GM19452 (cell line): Measurements from ENCODE around the gene AFMID.

Source experiments
- ATAC-seq: cut with Tn5 transposase; IDR thresholded peaks from one replicate; pipeline ENCODE4 v1.9.1; 2021; ENCODE audit not compliant: unreplicated experiment

AFMID gene

DNA sequence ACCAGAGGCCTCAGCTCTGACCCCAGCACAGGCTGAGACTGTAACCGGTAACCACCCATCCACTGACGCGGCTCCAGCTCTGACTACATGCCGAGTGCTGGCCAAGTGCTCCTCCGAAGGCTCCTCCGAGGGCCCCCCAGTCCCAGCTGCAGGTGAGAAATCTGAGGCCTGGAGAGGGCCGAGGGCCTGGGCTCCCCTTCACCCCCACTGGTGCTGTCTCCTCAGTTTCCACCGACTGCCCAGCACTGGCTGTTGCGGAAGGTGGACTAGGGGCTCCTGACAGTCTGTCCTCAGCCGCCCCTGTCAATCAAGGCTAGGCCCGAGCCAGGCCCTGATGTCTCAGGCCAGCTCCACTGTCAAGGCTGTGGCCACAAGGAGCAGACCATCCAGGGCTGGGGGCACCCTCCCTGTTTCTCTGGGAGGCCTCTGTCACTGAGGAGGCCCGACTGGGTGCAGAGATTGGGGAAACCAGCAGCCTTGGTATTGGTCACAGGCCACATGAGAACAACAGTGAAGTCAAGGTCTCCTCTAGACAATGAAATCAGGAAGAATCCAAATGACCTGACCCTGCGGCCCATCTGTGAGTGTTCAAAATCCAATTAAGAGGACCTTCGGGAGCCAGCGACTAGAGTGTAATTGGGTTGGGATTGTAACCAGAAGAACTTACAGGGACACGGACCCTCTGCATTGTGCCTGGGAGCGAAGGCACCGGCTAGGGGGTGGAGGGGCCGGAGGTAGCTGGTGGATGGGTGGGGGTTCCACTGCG is 49.4 kb downstream of the AFMID start:
- ATAC-seq = no peak

DNA sequence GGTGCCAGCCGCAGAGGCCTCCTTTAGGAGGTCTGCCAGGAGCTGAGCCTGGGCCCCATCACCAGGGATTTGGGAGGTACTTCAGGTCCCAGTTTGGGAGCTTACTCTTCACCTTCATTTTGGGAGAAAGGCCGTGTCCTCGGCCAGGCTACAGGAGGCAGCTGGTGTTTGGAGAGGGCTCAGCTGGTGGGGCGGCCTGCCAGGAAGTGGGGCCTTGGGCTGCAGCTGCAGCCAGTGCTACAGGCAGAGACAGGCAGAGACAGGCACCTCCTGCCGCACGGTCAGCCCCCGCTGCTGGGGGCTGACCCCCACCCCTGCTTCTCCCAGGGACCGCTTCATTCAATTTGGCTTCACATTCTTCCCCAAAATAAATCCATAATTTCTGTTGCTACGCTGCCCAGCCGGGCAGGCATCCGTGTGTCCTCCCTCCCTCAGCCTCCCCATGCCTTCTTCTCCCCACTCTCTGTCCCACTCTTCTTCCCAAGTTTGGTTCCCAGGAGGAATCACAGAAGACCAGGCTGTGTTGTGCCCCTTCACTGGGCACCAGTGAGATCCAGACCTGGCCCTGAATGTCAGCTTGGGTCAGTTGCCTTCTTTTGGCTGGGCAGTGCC is 50.3 kb downstream of the AFMID start:
- no peak for ATAC-seq

DNA sequence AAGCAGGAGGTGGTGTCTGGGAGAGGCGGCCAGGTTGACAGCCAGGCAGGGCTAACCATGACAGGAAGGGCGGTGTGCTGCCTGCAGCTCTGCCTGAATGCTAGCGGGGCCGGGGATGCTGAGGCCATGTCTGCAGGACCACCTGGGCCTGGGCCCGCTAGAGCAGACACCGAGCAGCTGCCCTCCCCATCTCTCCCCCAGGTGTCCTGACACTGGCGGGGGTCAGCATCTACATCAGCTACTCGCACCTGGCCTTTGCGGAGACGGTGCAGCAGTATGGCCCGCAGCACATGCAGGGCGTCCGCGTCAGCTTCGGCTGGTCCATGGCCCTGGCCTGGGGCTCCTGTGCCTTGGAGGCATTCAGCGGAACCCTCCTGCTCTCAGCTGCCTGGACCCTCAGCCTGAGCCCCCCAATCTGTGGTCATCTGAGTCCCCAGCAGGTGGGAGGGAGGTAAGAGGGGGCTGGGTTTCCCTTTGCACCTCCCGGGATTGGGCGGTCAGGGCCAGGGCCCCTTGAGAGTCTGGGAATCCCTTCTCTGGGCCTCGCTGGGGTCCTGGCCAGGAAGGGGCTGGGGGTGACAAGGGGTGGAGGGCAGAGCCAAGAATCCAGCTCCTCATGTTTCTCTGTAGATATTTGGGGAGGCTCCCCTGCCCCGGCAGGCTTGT is 51.8 kb downstream of the AFMID start:
- no peak for ATAC-seq

DNA sequence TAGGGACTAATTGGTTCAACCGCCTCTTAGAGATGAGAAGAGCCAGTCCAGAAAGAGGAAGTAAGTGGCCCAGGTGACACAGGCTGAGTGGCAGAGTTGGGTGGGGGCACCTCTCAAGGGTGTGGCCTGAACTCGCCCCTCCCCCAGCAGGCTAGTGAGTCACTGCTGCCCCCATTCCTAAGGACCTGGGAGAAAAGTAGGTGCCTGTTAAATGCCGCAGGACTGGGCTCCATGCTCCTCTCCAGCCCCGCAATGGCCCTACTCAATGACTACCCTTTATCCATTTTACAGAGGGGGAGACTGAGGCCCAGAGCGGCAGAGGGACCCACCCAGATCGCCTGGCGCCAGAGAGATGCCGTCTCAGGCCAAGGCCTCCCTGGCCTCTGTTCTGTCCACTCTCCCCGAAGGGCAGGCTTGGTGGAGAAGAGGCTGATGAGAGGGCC is 52.3 kb downstream of the AFMID start:
- ATAC-seq = no peak

DNA sequence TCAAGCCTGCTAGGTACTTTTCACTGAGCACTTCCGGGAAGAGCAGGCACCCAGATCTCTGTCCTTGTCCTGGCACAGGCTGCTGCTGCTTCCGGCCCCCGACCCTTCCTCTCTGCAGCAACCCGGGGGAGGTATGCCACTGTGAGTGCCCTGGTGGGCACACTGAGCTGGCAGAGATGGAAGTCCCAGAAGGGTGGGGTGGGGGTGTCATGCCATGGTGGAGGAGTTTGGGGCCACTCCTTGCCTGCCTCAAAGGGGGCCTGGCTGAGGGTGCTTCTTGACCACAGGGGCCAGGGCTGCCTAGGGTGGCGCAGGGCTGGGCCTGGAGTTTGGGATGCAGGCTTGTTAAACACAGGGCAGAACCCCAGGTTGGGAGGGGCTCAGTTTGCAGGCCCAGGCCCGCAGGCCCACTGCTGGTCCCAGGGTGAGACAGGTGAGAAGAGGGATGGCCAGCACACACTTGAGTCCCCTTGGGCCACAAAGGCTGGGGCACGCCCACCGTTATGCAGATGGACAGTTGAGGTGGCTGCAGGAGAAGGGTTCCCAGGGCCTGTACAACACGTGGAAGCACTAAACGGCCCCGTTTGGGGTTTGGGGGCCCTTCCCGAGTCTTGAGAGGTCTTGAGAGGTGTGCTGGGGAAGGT is 53.0 kb downstream of the AFMID start:
- ATAC-seq = no peak

- ATAC-seq = no peak
Measured at GRCh38 chr17:78240839-78241238, 53.7 kb downstream of the AFMID start.

DNA sequence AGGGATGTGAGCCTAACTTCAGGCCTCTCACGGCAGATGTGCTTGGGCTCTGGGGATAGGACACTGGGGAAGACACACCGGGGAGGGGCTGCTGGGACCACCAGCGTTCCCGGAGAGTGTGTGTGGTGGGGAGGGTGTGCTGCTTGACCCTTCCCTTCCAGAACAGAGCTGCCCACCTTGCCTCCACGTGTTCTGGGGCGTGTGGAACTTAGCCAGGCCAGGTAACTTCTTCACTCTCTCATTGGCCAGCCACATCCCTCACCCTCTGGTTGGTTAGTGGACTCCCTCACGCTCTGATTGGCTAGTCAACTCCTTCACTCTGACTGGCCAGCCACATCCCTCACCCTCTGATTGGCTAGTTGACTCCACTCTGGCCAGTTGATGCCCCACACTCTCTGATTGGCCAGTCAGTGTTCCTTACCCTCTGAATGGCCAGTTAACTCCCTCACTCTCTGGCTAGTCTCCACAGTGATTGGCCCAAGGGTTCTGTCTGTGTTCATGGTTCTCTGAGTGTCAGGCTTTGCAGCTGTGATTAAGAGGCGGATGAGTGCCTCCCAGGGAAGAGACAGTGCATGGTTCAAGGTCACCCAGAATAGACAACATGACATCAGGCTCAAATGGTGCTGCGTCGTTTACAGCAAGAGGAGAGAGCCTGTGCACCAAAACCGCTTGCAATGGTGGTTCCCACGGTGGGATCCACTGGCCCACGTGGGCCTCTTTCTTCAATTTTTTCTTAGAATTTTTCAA is 54.3 kb downstream of the AFMID start:
- ATAC-seq = no peak

DNA sequence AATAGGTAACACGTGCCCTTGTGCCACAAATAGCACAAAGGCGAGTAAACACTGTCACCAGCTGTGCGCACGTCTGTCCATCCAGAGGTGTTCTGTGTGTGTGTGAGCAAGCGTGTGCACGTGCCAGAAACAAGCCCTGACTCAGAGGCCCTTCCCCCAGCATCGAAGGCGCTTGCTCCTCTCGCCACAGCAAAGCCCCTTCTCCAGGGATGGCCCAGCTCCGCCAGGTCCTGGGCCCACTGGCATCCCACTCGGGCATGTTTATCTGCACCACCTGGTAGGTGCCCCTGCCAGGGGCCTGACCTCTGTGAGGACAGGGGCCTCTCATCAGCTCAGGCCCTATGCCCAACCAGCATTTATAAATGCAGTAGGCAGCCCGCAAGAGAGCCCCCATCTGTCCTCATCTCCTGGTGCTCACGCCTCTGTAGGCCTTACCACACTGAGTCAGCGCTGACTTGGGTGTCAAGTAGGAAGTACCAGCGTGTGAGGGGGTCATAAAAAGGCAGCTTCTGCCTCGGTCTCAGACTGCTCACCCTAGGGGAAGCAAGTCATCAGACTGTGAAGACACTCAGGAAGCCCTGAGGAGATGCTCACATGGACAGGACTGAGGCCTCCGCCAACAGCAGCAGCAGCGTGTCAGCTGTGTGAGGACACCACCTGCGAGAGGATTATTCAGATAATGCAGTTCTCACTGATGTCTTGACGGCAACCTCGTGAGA is 55.0 kb downstream of the AFMID start:
- no peak for ATAC-seq

DNA sequence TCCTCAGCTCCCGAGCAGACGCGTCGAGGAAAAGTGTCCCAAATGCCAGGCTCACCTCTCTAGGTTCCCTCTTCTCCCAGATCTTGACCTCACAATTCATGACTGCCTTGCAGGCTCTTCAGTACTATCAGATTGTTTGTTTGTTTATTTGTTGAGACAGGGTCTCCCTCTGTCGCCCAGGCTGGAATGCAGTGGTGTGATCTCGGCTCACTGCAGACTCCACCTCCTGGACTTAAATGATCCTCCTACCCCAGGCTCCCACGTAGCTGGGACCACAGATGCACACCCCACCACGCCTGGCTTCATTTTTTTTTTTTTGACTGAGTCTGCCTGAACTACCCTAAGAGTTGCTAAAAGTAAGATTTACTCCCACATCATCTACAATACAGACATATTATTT is 60.1 kb downstream of the AFMID start:
- ATAC-seq = no peak

DNA sequence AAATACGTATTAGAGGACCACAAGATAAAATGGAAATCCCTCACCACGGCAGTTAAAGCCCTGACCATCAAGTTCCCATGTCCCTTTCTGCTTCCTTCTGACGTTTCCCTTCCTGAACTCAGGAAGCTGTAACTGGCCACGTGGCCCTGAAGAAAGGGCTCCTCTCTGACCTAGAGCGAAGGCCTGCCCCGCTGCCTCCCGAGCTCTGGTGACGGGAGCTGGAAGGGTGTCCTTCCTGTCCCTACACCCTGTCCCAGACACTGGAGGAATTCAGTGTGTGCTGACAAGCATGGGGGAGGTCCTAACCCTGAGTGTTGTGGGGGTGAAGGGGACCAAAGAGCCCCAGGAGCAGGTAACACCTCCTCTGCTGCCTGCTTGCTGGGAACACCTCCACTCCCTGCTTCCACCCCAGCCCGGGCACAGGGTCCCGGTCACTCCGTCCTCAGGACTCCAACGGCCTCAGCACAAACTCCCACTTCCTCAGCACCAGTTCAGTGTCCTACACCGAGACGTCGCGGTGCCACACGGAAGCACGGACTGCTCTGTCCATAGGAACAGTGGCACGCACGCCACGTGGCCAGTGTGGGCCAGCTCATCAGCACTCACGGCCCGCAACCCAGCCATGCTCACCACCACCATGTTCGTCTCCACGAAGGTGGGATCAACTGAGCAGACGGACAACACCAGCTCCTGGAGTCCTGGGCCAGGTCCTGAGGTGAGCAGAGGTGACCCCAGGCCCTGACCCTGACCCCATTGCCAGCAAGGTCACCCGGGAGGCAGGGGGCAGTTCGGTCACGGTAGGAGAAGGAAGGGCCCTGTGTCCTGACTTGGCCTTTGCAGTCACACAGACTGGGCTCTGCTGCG is 61.1 kb downstream of the AFMID start:
- no peak for ATAC-seq

DNA sequence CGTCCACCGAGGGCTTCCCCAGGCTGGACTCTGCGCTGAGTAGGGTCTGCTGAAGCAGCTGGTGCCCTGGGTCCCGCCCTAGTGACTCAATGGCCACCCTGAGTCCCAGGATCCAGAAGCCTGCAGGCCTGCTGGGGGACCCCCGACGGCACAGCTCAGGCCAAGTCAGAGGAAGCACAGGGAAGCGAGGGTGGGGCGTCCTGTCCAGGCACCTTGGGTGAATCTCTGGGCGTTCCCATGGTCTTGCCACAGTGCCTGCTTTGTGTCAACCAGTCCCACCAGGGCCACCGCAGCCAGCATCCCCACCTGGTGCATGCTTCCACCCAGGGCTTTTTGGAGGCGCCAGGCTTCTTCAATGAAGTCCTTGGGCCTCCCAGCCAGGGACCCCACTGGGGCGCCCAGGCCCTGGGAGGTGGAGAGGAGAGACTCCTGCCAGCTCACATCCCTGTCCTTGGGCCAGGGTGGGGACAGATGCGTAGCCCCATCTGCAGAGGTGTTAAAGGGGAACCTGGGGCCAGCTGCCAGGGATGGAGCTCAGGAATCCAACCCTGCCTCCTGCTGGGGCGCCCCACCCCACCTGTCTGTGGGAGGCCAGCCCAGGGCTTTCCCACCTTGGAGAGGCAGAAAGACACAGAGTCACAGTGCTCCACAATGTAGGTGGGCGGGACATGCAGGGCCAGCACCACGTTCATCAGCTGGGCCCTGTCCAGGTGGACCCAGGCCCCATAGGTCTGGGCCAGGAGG is 62.1 kb downstream of the AFMID start:
- no peak for ATAC-seq

DNA sequence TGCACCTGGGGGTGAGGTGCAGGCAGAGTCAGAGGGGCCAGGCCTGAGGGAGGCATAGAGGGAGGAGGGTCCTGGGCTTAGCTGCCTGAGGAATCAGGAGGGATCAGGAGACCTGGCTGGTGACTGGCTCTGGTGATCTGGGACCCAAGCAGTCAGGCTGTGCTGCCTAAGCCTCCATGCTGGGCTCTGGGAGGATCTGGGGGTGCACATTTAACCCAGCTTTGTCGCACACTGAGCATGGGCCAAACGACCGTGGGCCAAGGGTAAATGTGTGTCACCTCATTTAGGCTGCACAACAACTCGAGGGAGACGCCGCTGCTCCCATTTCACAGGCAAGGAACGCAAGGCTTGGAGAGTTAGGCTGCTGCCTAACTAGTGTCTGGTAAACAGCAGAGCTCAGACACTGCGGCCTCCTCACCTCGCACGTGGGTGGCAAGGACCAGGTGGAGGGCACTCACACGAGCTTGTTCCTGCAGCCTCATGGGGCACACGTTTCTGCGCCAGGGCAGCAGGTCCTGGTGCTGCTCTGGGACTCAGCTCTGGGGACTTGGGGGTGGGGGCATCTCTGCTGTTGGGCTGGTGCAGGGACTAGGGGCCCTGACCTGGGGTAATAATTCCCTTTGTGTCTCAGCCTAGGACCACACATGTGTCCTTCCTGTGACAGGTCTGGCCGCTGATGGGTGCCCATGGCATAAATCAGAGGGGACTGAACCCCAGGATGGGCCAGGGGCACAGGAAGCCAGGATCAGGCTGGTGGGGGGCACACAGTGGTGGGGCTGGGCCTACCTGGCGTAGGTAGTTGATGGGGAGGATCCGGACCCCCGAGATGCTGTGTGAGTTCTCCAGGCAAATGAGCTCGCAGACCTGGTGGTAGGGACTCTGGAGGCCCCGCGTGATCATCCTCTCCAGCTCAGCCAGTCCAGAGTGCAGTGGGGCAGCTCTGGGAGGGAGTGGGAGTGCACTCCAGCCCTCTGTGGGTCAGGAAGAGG is 63.0 kb downstream of the AFMID start:
- ATAC-seq = no peak

DNA sequence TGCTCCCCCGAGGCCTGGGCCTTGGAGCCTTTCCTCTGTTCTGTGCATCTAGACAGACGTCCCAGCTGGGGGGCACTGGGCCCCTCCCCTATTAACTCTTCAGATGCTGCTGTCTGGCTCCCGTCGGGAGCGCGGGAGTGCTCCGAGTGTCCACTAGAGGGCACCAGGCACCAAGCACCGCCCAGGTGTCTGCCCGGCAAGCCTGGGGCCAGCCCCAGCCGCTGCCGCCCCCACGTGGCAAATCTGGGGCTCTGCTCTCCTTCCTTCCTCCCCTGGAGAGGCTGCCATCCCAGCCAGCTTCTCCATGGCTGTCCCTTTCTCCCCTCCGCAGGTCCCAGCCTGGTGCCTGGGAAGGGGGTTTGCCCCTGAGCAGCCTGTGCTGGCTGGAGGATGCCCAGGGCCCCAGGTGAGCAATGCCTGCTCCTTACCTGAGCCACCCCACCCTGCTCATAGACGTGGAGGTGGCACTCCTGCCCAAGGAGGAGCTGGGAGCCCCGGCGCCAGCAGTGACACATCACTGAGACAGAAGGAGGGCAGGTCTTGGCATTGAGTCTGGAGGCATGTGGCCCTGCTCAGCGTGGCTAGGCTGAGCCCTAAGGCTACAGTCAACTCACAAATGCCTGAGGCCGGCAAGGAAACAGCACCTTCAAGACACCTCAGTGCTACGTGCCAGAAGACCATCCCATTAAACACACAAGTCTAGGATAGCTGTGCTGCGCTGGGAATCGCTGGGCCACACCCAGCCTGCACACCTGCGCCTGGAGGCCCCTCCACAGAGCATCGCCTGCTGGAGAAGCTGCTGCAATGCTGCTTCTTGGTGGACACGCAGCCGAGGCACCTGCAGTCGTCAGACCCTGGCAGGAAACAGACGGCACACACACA is 64.0 kb downstream of the AFMID start:
- ATAC-seq = no peak

DNA sequence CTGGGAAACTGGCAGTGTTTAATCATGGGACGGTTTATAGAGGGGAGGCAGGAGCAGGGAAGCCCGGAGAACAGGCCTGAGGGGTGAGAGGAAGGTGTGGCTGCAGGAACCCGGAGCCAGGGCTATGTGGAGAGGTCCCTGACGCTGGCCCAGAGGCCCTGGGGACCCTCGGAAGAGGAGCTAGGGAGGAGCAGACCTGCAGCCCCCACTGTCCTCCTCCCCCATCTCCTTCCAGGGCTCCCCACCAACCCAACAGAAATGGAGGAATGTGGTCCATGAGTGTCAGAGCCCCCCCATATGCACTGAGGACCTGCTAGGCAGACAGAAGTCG is 64.6 kb downstream of the AFMID start:
- no peak for ATAC-seq

DNA sequence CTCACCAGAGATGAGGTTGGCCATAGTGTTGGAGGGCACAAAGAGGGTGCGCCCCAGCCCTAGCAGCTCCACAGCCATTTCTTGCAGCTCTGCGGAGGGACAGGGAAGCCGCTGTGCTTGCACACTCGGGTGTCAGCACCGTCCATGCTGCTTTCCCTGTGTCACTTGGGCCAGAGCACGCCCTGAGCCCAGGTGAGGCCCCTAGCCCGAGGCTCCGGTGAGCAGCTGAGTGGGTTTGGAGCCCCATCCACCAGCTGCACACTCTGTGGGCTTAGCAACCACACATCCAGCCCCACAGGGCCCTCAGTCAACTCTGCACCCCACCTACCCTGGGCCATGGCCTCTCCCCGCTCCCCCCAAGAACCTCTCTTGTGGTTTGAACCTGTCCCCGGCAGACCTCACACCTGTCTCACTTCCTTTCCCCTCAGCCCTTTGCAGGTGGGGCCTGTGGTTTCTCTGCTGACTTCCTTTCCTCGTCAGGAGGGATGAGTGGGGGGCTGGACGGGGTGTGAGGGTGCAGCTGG is 65.0 kb downstream of the AFMID start:
- no peak for ATAC-seq
